C4-2B (cell line): ENCODE data around the gene STK16.

Experiments used
- H3K27ac ChIP-seq: fragments of 450-650 bp; 2 replicates; pipeline ENCODE4 v1.5.1; 2017
- CTCF ChIP-seq: fragments of 450-650 bp; conservative IDR thresholded peaks from 2 replicates; pipeline ENCODE4 v1.5.1; 2017; ENCODE audit warnings: mild to moderate bottlenecking
- ZFX ChIP-seq: fragments of 450-650 bp; IDR thresholded peaks from 2 replicates; pipeline ENCODE4 v1.6.1; 2017

The STK16 gene

DNA sequence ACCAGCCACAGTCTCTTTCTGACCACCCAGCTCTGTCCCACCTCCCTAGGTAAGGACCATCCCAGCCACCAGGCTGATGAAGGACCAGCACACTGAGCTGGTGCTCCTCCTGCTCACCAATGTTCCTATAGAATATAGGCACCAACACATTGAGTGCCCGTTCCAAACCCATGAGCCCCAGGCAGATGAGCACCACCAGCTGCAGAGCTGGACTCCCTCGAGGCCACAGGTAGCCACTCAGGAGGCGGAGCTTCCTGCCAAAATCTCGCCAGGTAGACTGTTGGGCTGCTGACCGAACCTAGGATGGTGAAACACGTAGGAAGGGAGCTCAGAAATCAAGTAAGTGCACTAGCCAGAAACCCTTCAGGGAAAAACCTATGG is 28.8 kb upstream of the STK16 start:
- TF ChIP-seq CTCF = no peak
- peak overlapping the region; percentile 94 for H3K27ac ChIP-seq

DNA sequence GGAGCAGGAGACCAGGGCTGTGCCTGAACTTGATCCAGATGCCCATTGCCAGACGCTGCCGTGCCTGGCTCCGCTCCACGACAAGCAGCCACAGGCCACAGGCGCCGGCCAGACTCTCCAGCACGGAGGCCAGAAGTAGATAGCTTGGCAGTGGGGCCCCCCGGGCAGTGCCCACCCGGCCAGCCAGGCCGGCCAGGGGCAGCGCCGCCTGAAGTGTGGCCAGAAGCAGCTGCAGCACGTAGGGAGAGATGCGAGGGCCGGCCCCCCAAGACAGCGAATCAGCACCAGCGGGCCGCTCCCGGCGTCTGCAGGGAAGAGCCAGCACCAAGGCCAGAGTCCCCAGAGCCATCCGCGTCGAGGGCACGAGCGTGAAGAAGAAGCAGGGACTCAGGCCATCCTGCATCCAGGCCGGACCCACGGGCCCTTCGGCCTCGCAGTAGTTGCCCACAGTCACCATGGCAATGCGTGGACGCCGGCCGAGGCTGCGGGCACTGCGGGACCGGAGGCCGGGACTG is 27.0 kb upstream of the STK16 start:
- peak overlapping the region; percentile 94 for H3K27ac ChIP-seq
- TF ChIP-seq ZFX (peak; percentile 88; the same call in 1 of the 2 replicates), CTCF (no peak)

GRCh38 chr2:219218732-219219701 is 26.3 kb upstream of the STK16 start, which contains the start of gene ABCB6:
ABCB6 (minus strand) TSS chr2:219218958; CDS start chr2:219218673, 285 bp downstream.
- peak within 1 kb of the TSS; percentile 94 for H3K27ac ChIP-seq
- no peak for TF ChIP-seq CTCF
- TF ChIP-seq ZFX = peak; percentile 59; the same call in 1 of the 2 replicates

DNA sequence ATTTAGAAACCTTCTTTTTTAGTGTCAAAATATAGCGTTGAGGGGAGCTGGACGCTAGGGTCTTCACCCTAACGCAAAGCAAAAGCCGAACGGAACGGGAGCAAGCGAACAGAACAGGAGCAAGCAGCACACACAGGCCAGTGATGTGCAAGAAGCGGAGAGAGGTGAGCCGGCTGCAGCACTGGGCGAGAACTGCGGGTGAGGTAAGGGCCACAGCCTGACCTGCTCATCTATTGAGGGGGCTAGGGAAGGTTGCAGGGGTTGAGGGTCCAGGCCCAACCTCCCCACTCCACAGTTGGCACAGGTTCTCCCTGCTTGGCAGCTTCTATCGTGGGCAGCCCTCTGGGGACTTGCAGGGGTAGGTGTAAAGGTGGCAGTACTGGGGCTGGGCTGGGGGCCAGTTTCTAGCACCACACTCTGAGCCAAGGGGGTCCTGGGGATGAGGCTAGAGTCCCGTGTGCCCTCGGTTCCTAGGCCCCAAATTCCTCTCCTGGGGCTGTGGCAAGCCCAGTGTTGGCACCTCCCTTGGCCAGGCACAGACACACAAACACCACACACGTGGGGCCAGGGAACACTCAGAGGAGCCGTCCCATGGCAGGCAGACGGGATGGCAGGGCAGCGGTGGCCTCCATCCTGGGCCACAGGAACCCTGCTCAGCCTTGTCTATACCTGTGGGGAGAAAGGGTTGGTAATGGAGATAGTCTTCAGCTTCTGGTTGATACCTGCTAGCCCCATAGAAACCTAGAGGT is 25.3 kb upstream of the STK16 start:
- H3K27ac ChIP-seq = peak overlapping the region; percentile 94
- TF ChIP-seq CTCF (no peak), ZFX (no peak)

DNA sequence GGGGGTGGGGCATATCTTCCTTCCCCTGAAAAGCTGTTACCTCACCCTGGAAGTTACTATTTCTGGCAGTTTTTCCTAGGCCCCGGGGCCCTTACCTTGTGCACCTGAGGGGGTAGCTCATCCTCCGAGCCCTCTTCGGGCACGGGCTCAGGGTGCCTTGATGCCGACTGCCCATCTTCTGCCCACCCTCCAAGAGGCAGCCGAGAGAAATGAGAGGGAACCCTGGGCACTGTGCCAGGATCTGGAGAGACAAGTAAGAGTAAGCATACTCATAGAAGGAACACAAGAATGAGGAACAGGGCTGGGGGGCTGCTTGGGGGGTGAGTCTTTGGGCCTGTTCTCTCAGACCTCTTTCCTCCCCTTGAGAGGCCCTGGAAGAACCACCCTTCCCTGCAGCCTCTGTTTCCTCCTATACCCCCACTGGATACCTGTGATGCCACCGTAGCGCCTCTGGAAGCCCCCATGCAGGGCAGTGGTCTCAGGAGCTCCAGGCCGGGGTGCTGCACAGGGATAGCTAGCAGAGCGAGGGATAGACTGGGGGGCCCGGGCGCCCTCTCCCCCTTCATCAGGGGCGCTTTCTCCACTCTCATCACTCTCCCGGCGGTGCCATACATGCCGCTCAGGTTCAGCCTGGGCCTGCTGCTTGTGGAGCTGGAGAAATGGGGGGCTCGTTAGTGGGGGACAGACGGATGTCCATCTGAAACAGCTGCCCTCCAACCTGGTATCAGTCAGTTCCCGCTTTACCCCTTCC is 24.5 kb upstream of the STK16 start:
- no peak for TF ChIP-seq ZFX
- no peak for TF ChIP-seq CTCF
- no peak overlapping the region for H3K27ac ChIP-seq

DNA sequence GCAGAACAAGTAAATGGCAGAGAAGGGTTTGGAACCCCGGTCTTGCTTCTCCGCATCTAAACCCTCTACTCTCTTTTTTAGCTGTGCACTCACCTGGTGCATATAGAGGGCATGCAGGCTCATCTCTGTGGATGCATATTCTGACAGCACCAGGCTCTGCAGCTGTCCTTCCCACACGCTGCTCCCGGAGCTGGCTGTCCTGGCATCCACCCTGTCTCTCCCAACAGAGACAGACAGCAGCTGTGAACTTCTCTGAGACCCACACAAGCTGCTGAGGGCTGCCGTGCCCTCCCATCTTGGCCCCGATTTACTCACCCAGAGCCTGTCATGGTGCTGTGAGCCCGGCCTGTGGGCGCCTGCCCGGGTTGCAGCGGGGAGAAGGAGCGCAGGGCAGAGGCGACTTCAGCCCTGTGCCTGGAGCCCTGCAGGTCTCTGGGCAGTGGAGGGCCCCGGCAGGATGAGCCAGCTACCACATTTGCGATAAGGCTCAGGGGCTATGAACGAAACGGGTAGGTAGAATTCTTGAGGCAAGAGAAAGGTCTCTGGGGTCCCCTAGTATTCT is 23.2 kb upstream of the STK16 start:
- no peak overlapping the region for H3K27ac ChIP-seq
- TF ChIP-seq ZFX (no peak), CTCF (no peak)
